Esophagus (tissue), 2 donors: ENCODE measurements around the gene PLAAT4. TPM values are rescaled to one million over a fixed set of nuclear protein-coding genes. Genes with fewer than 3 reads are reported as not detected.

Experiments
- polyA plus RNA-seq, 2 donors: library from polyadenylated mRNA; stranded (reverse); fragments of 200-250 nt; gene quantifications; one replicate each; pipeline ENCODE4 v1.2.3, GENCODE V29; 2013
- donor health status: healthy with polysubstance abuse.
- donor health status: Bipolar disorder and iron deficiency.

Gene PLAAT4
- polyA plus RNA-seq, 2 donors, result 12.0 to 12.9 TPM

Other genes with a start within 250 kb of the PLAAT4 start
- not detected for gene SLC22A9, start 167.0 kb upstream of the PLAAT4 start, polyA plus RNA-seq
- gene PLAAT5, start 45.6 kb upstream of the PLAAT4 start, polyA plus RNA-seq, result under 1 TPM; 0.12 to 0.36 TPM
- gene LGALS12, start 30.7 kb upstream of the PLAAT4 start, polyA plus RNA-seq, result under 1 TPM in 1 of 2 donors, not detected in 1; 0.04 TPM
- 1 to 10 TPM in 1 of 2 donors, under 1 TPM in 1; 0.22 to 1.3 TPM for gene PLAAT2, start 26.6 kb downstream of the PLAAT4 start, polyA plus RNA-seq
- gene PLAAT3, start 77.6 kb downstream of the PLAAT4 start, polyA plus RNA-seq, result 1 to 10 TPM; 3.1 to 8.9 TPM
- gene ATL3, start 134.6 kb downstream of the PLAAT4 start, polyA plus RNA-seq, result 10 to 100 TPM; 13.7 to 16.9 TPM
- gene RTN3, start 144.7 kb downstream of the PLAAT4 start, polyA plus RNA-seq, result 10 to 100 TPM; 45.2 to 46.3 TPM
- 1 to 10 TPM; 2.6 to 3.3 TPM for gene ZFTA, start 232.0 kb downstream of the PLAAT4 start, polyA plus RNA-seq